Memory B cell (primary cell): ENCODE results near the gene NHP2.
A peak's percentile ranks its signal among the peaks of the same experiment; 100 is the strongest.

Experiments
- ATAC-seq: fragments of 150-1000 bp; cut with Tn5 transposase; 2 replicates; pipeline ENCODE4 v1.10.0; 2021; ENCODE audit warnings: low read depth, mild to moderate bottlenecking, moderate library complexity
- DNase-seq, 2 donors: peaks; one replicate each; pipeline ENCODE4 v3.0.0; 2022; ENCODE audit warnings: low spot score in 2 of 2
- H3K27ac Mint-ChIP-seq: one replicate; pipeline ENCODE4 v1.8.0; 2022; ENCODE audit warnings: mild to moderate bottlenecking, moderate library complexity, mixed read lengths
- H3K27me3 Mint-ChIP-seq: one replicate; pipeline ENCODE4 v1.8.0; 2022; ENCODE audit warnings: mixed read lengths
- H3K36me3 Mint-ChIP-seq: one replicate; pipeline ENCODE4 v1.8.0; 2022; ENCODE audit warnings: mild to moderate bottlenecking, mixed read lengths
- H3K4me1 Mint-ChIP-seq: one replicate; pipeline ENCODE4 v1.8.0; 2022; ENCODE audit warnings: mixed read lengths
- H3K4me3 Mint-ChIP-seq: one replicate; pipeline ENCODE4 v1.8.0; 2022; ENCODE audit warnings: mild to moderate bottlenecking, moderate library complexity, mixed read lengths
- H3K9me3 Mint-ChIP-seq: one replicate; pipeline ENCODE4 v1.8.0; 2022; ENCODE audit warnings: mixed read lengths

Gene NHP2

DNA sequence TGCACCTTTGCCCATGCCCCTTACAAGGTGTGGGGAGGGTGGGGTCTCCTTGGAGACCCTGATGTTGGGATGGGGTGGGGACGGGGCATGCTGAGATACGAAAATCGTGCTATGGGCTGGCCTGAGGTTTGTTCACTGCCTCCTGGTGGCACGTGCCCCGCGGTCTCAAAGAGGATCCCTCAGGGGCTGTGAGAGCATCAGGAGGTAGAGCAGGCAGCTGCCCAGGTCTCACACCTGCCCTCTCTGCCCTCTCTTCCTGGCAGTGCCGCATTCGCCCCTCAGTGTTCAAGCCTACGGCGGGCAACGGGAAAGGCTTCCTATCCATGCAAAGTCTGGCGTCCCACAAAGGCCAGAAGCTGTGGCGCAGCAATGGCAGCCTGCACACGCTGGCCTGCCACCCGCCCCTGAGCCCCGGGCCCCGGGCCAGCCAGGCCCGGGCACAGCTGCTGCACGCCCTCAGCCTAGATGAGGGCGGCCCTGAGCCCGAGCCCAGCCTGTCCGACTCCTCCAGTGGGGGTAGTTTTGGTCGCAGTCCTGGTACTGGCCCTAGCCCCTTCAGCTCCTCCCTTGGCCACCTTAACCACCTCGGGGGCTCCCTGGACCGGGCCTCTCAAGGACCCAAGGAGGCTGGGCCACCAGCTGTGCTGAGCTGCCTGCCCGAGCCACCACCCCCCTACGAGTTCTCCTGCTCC is 33.6 kb downstream of the NHP2 start:
- Mint-ChIP-seq H3K4me3 (no peak overlapping the region), H3K36me3 (peaks cover 4% of the 10 kb centered on the region), H3K27me3 (no peaks in the 10 kb centered on the region), H3K9me3 (no peaks in the 10 kb centered on the region), H3K27ac (no peak overlapping the region), H3K4me1 (peaks cover 34% of the 10 kb centered on the region)
- ATAC-seq (no peak), DNase-seq (no peak)

DNA sequence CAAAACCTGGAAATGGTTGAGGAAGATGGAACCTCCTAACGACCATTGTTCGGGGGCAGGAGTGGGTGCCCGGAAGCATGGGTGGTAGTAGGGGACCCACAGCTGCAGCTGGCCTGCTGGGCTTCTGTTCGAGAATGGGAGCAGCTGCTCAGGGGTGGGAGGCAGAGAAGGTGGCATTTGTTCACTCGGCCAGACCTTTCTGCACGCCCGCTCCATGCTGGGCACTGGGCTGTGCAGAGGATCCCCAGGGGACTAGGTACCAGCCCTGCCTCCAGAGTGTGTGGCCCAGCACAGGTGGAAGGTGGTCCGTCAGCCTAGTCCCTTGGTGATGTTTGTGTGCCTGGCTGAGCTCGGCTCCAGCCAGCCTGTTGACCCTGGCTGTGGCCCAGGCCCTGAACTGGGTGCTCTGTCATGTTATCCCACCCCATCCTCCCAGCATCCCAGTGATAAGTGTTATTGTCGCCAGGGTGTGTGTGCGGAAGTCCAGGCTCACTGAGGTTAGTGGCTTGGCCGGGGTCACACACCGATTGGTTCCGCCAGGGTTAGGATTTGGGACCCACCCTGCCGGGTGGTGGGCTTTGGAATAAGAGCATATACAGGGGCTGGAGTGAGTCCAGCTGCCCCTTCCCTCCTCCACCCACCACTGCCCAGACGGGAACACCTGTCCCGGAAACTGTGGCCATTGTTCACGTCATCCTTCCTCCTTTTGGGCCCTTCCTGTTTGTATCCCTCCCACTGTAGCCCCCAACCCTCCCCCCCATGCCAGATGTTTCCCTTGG is 35.6 kb downstream of the NHP2 start:
- peak overlapping the region; percentile 81 for H3K27ac Mint-ChIP-seq
- peaks cover 4% of the 10 kb centered on the region for H3K36me3 Mint-ChIP-seq
- peak overlapping the region; percentile 63 for H3K4me3 Mint-ChIP-seq
- peaks cover 43% of the 10 kb centered on the region for H3K4me1 Mint-ChIP-seq
- no peak for ATAC-seq
- no peaks in the 10 kb centered on the region for H3K27me3 Mint-ChIP-seq
- no peak for DNase-seq
- no peaks in the 10 kb centered on the region for H3K9me3 Mint-ChIP-seq

DNA sequence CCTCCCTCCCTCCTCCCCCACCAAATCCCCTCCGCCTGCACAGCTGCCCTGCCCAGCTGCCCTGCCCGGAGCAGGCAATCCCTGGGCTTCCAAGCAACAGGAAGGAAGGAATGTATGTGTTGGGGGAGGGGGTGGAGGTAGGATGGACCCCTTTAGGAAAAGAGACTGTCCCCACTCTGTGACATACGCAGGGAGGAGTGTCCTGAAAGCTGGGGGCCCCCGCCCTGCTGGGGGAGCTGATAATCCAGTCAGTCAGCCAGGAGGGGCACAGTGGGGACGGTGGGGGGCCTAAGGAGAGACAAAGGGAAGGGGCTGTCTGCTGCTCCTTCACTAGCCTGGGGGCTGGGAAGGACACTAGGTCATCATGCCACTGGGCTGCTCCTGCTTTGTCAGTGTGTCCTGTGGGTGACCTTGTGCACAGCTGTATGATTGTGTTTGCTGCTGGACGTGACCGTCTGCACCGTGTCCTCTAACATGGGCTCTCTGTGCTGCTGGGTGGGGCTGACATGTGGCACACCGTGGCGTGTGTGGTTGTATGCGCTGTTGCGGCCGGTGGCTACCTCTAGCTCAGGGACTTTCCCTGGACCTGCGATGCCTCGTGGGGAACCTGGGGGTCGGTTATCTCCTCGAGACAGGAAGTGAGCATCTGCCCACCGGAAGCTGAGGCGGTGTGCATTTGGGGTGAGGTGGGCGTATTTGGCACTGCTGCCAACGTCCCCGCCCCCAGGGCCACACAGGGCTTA is 37.4 kb downstream of the NHP2 start:
- peak overlapping the region; percentile 91 for H3K27ac Mint-ChIP-seq
- H3K27me3 Mint-ChIP-seq, result no peaks in the 10 kb centered on the region
- no peaks in the 10 kb centered on the region for H3K9me3 Mint-ChIP-seq
- DNase-seq, result peak; percentile 67 to 83
- H3K4me1 Mint-ChIP-seq, result peaks cover 46% of the 10 kb centered on the region
- H3K36me3 Mint-ChIP-seq, result peaks cover 2% of the 10 kb centered on the region
- H3K4me3 Mint-ChIP-seq, result peak overlapping the region; percentile 98
- ATAC-seq, result peak; percentile 64

DNA sequence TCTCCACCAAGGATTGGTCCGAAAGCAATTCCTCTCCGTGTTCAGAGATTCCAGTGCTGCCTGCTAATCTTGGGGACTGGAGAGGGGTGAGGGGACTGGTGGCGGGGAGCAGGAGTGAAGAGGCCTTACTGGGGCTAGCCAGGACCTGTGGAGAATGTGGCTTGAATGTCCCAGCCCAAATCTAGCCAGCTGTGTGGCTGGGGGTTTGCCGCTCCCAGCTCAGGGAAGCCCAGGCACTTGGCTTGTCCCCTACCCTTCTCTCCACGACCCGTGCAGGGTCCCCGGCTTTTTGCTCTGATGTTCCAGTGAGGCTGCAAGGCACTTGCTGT is 37.9 kb downstream of the NHP2 start:
- peaks cover 2% of the 10 kb centered on the region for H3K36me3 Mint-ChIP-seq
- peak overlapping the region; percentile 91 for H3K27ac Mint-ChIP-seq
- no peak for ATAC-seq
- peak in 1 of 2 donors; percentile 51 for DNase-seq
- H3K4me1 Mint-ChIP-seq, result peaks cover 42% of the 10 kb centered on the region
- H3K9me3 Mint-ChIP-seq, result no peaks in the 10 kb centered on the region
- H3K4me3 Mint-ChIP-seq, result peak overlapping the region; percentile 98
- no peaks in the 10 kb centered on the region for H3K27me3 Mint-ChIP-seq

DNA sequence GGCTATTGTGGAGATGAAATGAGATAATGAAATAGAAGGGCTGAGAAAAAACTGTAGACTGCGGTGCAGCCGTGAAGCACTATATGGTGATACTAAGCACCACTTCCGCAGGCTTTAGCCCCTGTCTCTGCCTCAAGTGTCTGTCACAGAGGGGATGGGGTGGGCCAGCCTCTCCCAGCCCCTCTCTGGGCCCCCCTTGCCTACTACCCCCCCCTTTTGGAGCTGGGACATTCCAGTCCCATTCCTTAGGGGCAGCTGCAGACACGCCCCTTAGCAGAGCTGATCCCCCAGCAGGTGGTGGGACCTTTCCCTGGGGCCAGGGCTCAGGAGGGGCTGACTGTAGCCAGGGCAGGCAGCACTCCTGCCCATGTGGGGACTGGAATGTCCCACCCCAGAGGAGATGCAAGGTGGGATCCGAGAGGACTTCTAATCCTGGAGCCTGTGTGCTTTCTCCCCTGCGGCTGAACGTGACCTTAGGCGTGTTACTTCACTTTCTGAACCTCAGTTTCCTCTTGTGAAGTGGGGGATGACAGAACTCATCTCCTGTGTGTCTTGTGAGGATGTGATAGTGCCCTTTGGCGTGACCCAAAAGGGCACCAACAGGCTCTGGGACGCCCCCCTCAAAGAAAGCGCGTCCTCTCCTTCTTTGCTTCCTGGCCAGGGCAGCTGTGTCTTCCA is 38.4 kb downstream of the NHP2 start:
- H3K4me3 Mint-ChIP-seq, result peak overlapping the region; percentile 98
- H3K9me3 Mint-ChIP-seq, result no peaks in the 10 kb centered on the region
- no peaks in the 10 kb centered on the region for H3K27me3 Mint-ChIP-seq
- peaks cover 2% of the 10 kb centered on the region for H3K36me3 Mint-ChIP-seq
- peak overlapping the region; percentile 91 for H3K27ac Mint-ChIP-seq
- H3K4me1 Mint-ChIP-seq, result peaks cover 40% of the 10 kb centered on the region
- ATAC-seq, result peak; percentile 16
- DNase-seq, result peak in 1 of 2 donors; percentile 47

DNA sequence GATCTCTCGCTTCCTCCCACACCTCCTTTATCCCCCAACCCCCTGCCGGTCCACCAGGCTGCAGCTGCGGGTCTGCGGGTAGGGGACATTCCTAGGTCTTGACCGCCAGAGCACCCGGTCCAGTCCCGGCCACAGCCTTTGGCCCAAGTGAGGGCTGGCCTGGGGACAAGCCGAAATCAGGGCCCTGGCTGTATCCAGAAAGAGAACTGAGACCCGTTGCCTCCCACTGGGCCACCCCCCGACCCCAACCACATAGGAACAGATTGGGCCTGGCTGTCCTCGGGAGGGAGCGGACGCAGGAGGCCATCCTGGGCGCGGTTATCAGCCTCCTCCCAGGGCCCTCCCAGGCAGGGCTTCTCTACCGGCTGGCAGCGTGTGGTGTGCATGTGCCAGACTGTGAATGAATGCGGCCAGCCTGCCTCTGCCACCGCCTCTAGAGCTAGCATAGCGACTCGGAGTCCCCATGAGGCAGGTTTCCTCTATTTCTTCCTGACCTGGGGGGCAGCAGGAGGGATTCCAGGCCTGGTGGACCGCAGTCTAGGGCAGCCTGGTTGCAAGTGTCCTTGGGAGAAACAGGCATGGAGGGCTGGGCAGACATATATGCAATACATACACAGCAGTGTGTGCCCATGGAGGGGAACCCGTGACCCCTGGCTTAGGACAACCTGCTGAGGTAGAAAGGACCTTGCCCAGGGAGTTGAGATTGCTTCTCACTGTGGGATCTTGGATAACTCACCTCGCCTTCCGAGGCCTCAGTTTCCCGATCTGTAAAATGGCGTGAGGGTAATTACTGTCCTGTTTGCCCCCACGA is 39.2 kb downstream of the NHP2 start:
- Mint-ChIP-seq H3K36me3 (peaks cover 2% of the 10 kb centered on the region), H3K4me1 (peaks cover 40% of the 10 kb centered on the region), H3K4me3 (peak overlapping the region; percentile 98), H3K27ac (peak overlapping the region; percentile 91), H3K9me3 (no peaks in the 10 kb centered on the region), H3K27me3 (no peaks in the 10 kb centered on the region)
- DNase-seq, result peak in 1 of 2 donors; percentile 58
- peak; percentile 30 for ATAC-seq

DNA sequence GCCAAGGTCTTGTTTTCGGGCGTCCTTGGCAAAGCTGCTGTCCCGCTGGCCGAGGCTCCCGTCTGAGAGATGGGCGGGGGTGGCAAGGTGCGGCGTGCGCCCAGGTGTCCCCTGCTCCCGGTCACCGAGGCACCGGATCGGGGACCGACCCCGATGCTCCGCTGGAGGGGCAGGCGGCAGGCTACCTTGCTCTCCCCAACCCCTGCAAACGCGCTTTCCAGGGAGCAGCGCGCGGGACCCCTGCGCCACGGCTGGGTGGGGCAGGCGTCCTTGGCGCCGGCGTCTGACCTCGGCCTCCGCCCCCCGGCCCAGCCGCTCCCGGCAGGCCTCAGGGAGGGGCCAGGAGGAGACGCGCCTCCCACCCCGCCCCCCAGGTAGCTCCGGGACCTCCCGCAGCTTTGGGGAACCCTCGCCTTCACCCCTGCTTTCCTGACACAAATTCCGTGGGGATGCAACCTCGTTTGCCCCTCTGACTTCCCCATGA is 39.8 kb downstream of the NHP2 start:
- Mint-ChIP-seq H3K4me3 (peak overlapping the region; percentile 98), H3K27ac (peak overlapping the region; percentile 91), H3K4me1 (peaks cover 37% of the 10 kb centered on the region), H3K9me3 (no peaks in the 10 kb centered on the region), H3K36me3 (peaks cover 2% of the 10 kb centered on the region), H3K27me3 (no peaks in the 10 kb centered on the region)
- DNase-seq (peak in 1 of 2 donors; percentile 48), ATAC-seq (no peak)

DNA sequence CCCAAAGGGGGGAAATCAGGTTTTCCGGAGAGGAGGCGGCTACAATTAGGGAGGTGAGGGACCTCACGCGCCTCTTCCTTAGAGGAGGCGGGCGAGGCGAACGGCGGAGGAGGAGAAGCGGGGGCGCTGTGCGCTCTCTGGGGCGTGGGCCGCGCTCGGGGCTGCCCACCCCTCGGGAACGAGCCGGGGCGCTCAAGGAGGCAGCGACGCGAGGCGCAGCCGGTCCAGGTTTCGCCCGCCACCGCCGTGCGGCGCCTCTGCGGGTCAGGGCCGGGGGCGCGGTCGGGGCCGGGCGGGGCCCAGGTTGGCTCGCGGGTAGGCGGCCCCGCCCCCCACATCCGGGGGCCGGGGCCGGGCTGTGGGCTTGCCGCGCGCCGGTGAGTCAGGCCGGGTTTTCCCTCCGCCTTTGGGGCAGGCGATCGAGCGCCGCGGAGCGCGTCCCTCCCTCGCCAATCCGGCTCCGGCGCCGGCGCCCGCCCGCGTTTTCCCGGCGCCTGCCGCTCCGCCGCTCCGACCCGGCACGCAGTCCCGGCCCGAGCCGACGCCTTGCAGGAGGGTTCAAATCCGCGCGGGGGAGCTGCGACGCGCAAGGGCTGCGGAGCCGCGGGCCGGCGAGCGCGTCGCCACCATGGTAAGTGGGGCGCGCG is 40.4 kb downstream of the NHP2 start, which contains the start of gene N4BP3:
Gene N4BP3, plus strand, starts transcription at position 392 of the 647 bp plus-strand sequence. CDS start 6,052 bp downstream, outside the sequence.
- Mint-ChIP-seq H3K27ac (peak within 1 kb of the TSS; percentile 91), H3K4me1 (peaks cover 40% of the 10 kb centered on the region), H3K9me3 (no peaks in the 10 kb centered on the region), H3K27me3 (no peaks in the 10 kb centered on the region), H3K4me3 (peak within 1 kb of the TSS; percentile 98), H3K36me3 (peaks cover 2% of the 10 kb centered on the region)
- DNase-seq (peak; percentile 80 to 85), ATAC-seq (peak; percentile 58)

DNA sequence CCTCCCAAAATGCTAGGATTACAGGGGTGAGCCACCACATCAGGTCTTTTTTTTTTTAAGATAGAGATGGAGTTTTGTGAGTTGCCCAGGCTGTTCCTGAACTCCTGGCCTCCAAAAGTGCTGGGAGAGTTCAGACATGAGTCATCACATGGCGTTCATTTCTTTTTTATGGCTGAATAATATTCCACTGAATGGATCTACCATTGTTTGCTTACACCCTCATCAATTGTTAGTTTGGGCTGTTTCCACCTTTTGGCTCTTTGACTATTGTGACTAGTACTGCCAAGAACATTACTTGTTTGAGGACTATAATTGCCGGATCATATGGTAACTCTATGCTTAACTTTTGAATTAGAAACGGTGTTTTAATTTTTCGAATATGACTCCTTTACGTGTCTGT is 41.1 kb downstream of the NHP2 start:
- no peak for DNase-seq
- ATAC-seq, result no peak
- Mint-ChIP-seq H3K4me1 (peaks cover 37% of the 10 kb centered on the region), H3K27ac (peak overlapping the region; percentile 91), H3K36me3 (peaks cover 2% of the 10 kb centered on the region), H3K4me3 (peak overlapping the region; percentile 91), H3K9me3 (no peaks in the 10 kb centered on the region), H3K27me3 (no peaks in the 10 kb centered on the region)

DNA sequence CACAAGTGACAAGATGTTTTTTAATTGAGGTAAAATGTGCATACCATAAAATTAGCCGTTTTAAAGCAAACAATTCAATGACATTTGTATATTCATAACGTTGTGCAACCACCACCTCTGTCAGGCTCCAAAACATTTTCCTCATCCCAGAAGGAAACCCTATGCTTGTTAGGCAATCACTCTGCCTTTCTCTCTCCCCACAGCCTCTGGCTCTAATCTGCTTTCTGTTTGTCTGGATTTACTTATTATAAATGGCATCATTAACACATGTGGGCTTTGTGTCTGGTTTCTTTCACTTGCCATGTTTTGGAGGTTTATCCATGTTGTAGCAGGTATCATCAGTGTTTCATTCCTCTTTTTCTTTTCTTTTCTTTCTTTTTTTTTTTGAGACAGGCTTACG is 41.8 kb downstream of the NHP2 start:
- DNase-seq (no peak), ATAC-seq (no peak)
- Mint-ChIP-seq H3K4me1 (peaks cover 35% of the 10 kb centered on the region), H3K4me3 (no peak overlapping the region), H3K9me3 (no peaks in the 10 kb centered on the region), H3K27ac (no peak overlapping the region), H3K27me3 (no peaks in the 10 kb centered on the region), H3K36me3 (peaks cover 2% of the 10 kb centered on the region)

DNA sequence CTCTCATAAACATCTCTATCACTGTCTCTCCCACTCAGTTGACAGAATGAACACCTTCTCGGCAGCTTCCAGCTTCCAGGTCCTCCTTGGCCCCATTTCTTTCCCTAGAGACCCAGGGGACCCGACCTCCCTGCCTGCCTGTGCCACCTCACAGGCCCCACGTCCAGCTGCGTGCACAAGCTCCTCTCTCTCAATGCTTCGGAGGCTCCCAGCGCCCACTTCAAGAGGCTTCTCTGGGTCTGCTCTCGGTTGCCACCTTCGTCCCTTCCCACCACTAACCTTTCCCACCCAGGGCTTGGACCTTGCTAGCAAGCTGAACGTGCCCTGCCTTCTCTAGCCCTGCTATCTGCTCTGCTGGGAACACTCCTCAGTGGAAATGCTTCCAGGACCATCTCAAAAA is 43.2 kb downstream of the NHP2 start:
- ATAC-seq (no peak), DNase-seq (no peak)
- H3K27ac Mint-ChIP-seq, result peak overlapping the region; percentile 6

DNA sequence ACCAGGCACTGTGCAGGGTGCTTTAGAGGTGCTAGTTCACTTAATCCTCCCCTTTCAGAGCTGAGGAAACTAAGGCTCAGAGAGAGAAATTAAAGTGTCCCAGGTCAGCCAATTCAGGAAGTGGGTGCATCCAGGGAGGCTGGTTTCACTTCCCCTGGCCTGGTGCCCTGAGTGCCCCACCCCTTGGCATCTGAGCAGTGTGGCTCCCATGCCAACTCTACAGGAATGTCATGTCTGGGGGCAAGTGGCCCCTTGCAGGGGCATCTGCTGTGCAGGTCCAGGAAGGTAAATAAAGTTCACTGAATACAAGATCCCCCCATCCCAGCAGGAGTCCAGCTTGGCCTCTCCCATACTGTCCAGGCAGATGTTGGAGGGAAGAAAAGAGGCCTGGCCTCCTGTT is 44.7 kb downstream of the NHP2 start:
- no peaks in the 10 kb centered on the region for H3K27me3 Mint-ChIP-seq
- no peaks in the 10 kb centered on the region for H3K36me3 Mint-ChIP-seq
- no peak overlapping the region for H3K27ac Mint-ChIP-seq
- no peaks in the 10 kb centered on the region for H3K9me3 Mint-ChIP-seq
- H3K4me3 Mint-ChIP-seq, result no peak overlapping the region
- peaks cover 23% of the 10 kb centered on the region for H3K4me1 Mint-ChIP-seq
- ATAC-seq (peak; percentile 14), DNase-seq (no peak)

More for the DNA sequence above, 43.2 kb downstream of the NHP2 start:
- Mint-ChIP-seq H3K27me3 (no peaks in the 10 kb centered on the region), H3K9me3 (no peaks in the 10 kb centered on the region), H3K36me3 (peaks cover 2% of the 10 kb centered on the region), H3K4me3 (no peak overlapping the region), H3K4me1 (peaks cover 31% of the 10 kb centered on the region)
